ENCODE data around the gene VAMP2.

- TF ChIP-seq TAF1 (IDR thresholded peaks at IDR 0.05; ENCODE audit: low read depth) (0 out of 2 replicates have a peak, but pooled peaks have one; percentile 13), REST (IDR thresholded peaks at IDR 0.05; ENCODE audit: low read depth) (no peak), EP300 (IDR thresholded peaks at IDR 0.05; ENCODE audit: borderline replicate concordance) (no peak; the same call in 1 of the 2 replicates), NFIC (IDR thresholded peaks at IDR 0.05) (no peak), CREB1 (IDR thresholded peaks at IDR 0.05; ENCODE audit: low read depth) (no peak), CEBPB (IDR thresholded peaks at IDR 0.05) (no peak), EGR1 (IDR thresholded peaks at IDR 0.05) (no peak), MAX (IDR thresholded peaks at IDR 0.05) (no peak), USF1 (IDR thresholded peaks at IDR 0.05) (no peak), TEAD4 (IDR thresholded peaks at IDR 0.05) (no peak), FOXM1 (IDR thresholded peaks at IDR 0.05; ENCODE audit: borderline replicate concordance, low read depth) (no peak)
Observed at GRCh38 chr17:8125947-8126490, 36.7 kb downstream of the VAMP2 start.
